Testis (tissue), 3 donors: ENCODE data around the gene TTLL12. TPM values are rescaled to one million over a fixed set of nuclear protein-coding genes. Genes with fewer than 3 reads are reported as not detected.

Source experiments
- DNase-seq: peaks from one replicate; pipeline ENCODE4 v3.0.0-alpha.2; 2019
- H3K27ac ChIP-seq, 2 donors: fragments of 200-600 bp; sonication (generic); one replicate each; pipeline ENCODE4 v1.5.1; 2019
- H3K27me3 ChIP-seq: fragments of 200-600 bp; sonication (generic); one replicate; pipeline ENCODE4 v1.5.1; 2019
- H3K36me3 ChIP-seq: fragments of 200-600 bp; sonication (generic); one replicate; pipeline ENCODE4 v1.5.1; 2017; ENCODE audit warnings: low read depth; ENCODE audit errors: missing control alignments
- H3K4me1 ChIP-seq: fragments of 200-600 bp; sonication (generic); one replicate; pipeline ENCODE4 v1.5.1; 2019
- H3K4me3 ChIP-seq, 2 donors: fragments of 200-600 bp; sonication (generic); one replicate each; pipeline ENCODE4 v1.5.1; 2017 to 2019
- H3K9me3 ChIP-seq: fragments of 200-600 bp; sonication (generic); one replicate; pipeline ENCODE4 v1.5.1; 2017
- POLR2A ChIP-seq: fragments of 450-650 bp; IDR thresholded peaks from one replicate; pipeline ENCODE4 v1.6.1; 2017; ENCODE audit warnings: antibody characterized with exemption, mild to moderate bottlenecking, moderate library complexity
- WGBS, 2 donors: methylation state at CpG; one replicate each; pipeline ENCODE4 v1.1.5; 2018; 5-methylcytosine and 5-hydroxymethylcytosine counted together
- intact Hi-C: fragments of 100-400 bp; cut with DNase I; formaldehyde crosslinking; loops from one replicate; pipeline ENCODE4 v1.15.1; 2023; ENCODE audit warnings: low total_unique reads
- polyA plus RNA-seq: library from polyadenylated mRNA; stranded (reverse); fragments of 350-450 nt; fragmentation: Illumina TruSeq; extraction: RNeasy Lipid Tissue Mini Kit (QIAGEN cat#74804); gene quantifications from one replicate; pipeline ENCODE4 v1.2.3, GENCODE V29; 2014; ENCODE audit warnings: low read depth, low replicate concordance; ENCODE audit not compliant: insufficient read depth
- total RNA-seq, 2 donors: library from RNA; depleted of rRNA; stranded (reverse); fragments of >200 nt; gene quantifications; one replicate each; pipeline ENCODE4 v1.2.3, GENCODE V29; 2016
- TF ChIP-seq, protein P1 (sequence below), 3 experiments: fragments of 450-650 bp in 2 of 3; fragments of 200-600 bp in 1 of 3; sonication (generic) in 1 of 3; IDR thresholded peaks; one replicate each; pipeline ENCODE4 v1.5.1; 2016 to 2019; ENCODE audit warnings: antibody characterized with exemption in 3 of 3, mild to moderate bottlenecking in 2 of 3, moderate library complexity in 1 of 3

The TTLL12 gene
- total and polyA plus RNA-seq, 3 donors from 2014 or later: 62.0 to 175 (median 111) TPM

DNA sequence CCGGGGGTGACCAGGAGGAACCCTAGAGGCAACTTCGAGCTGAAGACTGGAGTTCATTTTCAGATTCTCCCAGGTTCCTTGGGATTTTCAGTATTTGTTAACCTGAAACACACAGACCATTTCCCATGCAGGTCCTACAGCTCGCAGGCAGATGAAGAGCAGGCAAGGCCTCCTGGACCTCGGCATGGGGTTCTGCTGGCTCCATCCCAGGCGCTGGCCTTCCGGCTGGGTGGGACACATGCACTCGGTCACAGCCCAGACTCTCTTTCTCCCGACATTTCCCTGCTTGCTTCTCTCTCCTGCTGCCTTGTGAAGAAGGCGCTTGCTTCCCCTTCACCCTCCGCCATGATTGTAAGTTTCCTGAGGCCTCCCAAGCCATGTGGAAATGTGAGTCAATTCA is 15.4 kb upstream of the TTLL12 start:
- Histone ChIP-seq H3K27ac (peak overlapping the region; percentile 57 to 70), H3K4me1 (peaks cover 13% of the 10 kb centered on the region), H3K4me3 (no peak overlapping the region), H3K9me3 (no peaks in the 10 kb centered on the region), H3K27me3 (no peaks in the 10 kb centered on the region), H3K36me3 (no peaks in the 10 kb centered on the region)
- no peak for TF ChIP-seq POLR2A
- TF ChIP-seq, protein P1, sequence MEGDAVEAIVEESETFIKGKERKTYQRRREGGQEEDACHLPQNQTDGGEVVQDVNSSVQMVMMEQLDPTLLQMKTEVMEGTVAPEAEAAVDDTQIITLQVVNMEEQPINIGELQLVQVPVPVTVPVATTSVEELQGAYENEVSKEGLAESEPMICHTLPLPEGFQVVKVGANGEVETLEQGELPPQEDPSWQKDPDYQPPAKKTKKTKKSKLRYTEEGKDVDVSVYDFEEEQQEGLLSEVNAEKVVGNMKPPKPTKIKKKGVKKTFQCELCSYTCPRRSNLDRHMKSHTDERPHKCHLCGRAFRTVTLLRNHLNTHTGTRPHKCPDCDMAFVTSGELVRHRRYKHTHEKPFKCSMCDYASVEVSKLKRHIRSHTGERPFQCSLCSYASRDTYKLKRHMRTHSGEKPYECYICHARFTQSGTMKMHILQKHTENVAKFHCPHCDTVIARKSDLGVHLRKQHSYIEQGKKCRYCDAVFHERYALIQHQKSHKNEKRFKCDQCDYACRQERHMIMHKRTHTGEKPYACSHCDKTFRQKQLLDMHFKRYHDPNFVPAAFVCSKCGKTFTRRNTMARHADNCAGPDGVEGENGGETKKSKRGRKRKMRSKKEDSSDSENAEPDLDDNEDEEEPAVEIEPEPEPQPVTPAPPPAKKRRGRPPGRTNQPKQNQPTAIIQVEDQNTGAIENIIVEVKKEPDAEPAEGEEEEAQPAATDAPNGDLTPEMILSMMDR (IDR thresholded peaks at IDR 0.05): no peak
- WGBS, 2 donors: 92 to 93% methylated on average over 10 of the region's 10 CpGs
- intact Hi-C loops: no loop called here
- no peak for DNase-seq

GRCh38 chr22:43201486-43202219 is 14.7 kb upstream of the TTLL12 start:
- no peak for TF ChIP-seq POLR2A
- TF ChIP-seq, protein P1 (IDR thresholded peaks at IDR 0.05): no peak
- no peak overlapping the region for H3K4me3 ChIP-seq
- no peaks in the 10 kb centered on the region for H3K36me3 ChIP-seq
- WGBS, 2 donors: 95 to 97% methylated on average over 16 to 26 of the region's 26 CpGs
- no peaks in the 10 kb centered on the region for H3K27me3 ChIP-seq
- peak overlapping the region; percentile 57 to 70 for H3K27ac ChIP-seq
- H3K9me3 ChIP-seq: no peaks in the 10 kb centered on the region
- H3K4me1 ChIP-seq: peaks cover 16% of the 10 kb centered on the region
- intact Hi-C loops: no loop called here
- no peak for DNase-seq

DNA sequence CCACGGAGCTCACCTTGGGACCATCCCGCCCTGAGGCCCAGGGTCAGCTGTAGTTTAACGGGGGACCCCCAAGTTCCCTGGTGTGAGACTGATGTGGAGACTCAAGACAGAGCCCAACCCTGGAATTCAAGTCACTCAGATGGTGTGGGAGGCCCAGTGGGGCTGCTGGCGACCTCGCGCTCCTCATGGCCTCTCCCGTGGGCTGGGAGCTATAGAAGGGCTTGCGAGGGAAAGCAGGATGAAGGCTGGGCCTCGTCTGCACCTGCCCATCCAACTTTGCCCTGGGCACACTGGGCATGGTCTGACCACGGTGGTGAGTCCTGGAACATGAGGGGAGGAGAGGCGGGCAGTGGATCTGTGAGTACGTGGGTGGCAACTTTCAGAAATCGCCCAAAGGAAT is 13.6 kb upstream of the TTLL12 start:
- intact Hi-C loops: no loop called here
- no peak for TF ChIP-seq POLR2A
- TF ChIP-seq, protein P1 (IDR thresholded peaks at IDR 0.05): no peak
- Histone ChIP-seq H3K27ac (no peak overlapping the region), H3K9me3 (no peaks in the 10 kb centered on the region), H3K4me1 (peaks cover 16% of the 10 kb centered on the region), H3K4me3 (no peak overlapping the region), H3K36me3 (no peaks in the 10 kb centered on the region), H3K27me3 (no peaks in the 10 kb centered on the region)
- 86 to 91% methylated on average over 7 to 13 of the region's 13 CpGs for WGBS, 2 donors
- no peak for DNase-seq

DNA sequence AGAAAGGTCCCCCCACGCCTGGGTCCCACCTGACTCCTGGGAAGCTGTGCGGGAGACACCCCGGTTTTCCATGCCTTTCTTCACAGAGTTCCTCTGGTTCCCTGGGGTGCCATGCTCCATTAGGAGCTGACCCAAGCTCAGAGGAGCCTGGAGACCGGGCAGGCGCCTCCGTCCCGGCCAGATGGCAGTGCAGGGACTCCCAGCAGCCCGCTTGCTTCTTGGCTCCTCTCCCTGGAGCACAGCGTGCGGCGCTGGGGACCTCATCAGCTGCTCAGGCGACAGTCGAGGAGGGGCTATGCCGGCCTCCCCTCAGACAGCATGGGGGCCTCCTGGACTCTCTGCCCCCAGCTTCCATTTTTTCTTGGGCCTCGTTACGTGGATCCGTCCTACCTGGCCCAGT is 13.1 kb upstream of the TTLL12 start:
- H3K4me1 ChIP-seq: peaks cover 16% of the 10 kb centered on the region
- no peak for TF ChIP-seq POLR2A
- TF ChIP-seq, protein P1 (IDR thresholded peaks at IDR 0.05): no peak
- DNase-seq: no peak
- H3K9me3 ChIP-seq: no peaks in the 10 kb centered on the region
- H3K4me3 ChIP-seq: no peak overlapping the region
- 87 to 88% methylated on average over 17 of the region's 17 CpGs for WGBS, 2 donors
- no peaks in the 10 kb centered on the region for H3K36me3 ChIP-seq
- H3K27me3 ChIP-seq: no peaks in the 10 kb centered on the region
- H3K27ac ChIP-seq: no peak overlapping the region
- intact Hi-C loops: no loop called here

DNA sequence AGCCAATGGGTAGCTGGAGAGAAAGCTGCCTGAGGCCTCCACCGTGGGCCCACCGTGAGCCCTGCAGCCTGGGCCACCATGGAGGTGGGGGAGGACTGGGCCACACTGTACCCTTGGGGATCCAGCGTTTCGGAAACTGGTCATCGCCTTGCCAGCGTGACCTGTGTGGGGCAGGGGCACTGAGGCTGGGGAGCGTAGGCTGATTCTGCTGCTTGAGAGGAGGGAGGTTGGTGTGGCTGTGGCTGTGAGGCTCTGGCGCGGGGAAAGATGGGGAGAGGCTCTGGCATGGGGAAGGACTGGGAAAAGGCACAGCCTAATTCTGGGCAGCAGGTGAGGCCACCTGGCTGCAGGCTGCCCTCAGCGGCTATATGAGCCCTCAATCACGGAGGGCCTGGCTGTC is 12.6 kb upstream of the TTLL12 start:
- H3K9me3 ChIP-seq: no peaks in the 10 kb centered on the region
- H3K27ac ChIP-seq: no peak overlapping the region
- H3K27me3 ChIP-seq: no peaks in the 10 kb centered on the region
- peaks cover 16% of the 10 kb centered on the region for H3K4me1 ChIP-seq
- intact Hi-C loops: no loop called here
- DNase-seq: no peak
- no peaks in the 10 kb centered on the region for H3K36me3 ChIP-seq
- H3K4me3 ChIP-seq: no peak overlapping the region
- TF ChIP-seq, protein P1 (IDR thresholded peaks at IDR 0.05): no peak
- TF ChIP-seq POLR2A: no peak
- 78 to 82% methylated on average over 11 of the region's 11 CpGs for WGBS, 2 donors
